GM12892 (cell line): ENCODE measurements around the gene SNRPD3.

Source experiments
- POLR2A ChIP-seq: IDR thresholded peaks from 2 replicates; pipeline ENCODE4 v1.6.1; 2011; ENCODE audit warnings: low read depth, low read length, control low read depth
- POLR2AphosphoS5 ChIP-seq: IDR thresholded peaks from 2 replicates; pipeline ENCODE4 v1.6.1; 2011; ENCODE audit warnings: low read depth, low read length, control low read depth
- TAF1 ChIP-seq: IDR thresholded peaks from 2 replicates; pipeline ENCODE4 v1.6.1; 2011; ENCODE audit warnings: low read depth, mild to moderate bottlenecking, control low read depth, low read length, borderline replicate concordance

DNA sequence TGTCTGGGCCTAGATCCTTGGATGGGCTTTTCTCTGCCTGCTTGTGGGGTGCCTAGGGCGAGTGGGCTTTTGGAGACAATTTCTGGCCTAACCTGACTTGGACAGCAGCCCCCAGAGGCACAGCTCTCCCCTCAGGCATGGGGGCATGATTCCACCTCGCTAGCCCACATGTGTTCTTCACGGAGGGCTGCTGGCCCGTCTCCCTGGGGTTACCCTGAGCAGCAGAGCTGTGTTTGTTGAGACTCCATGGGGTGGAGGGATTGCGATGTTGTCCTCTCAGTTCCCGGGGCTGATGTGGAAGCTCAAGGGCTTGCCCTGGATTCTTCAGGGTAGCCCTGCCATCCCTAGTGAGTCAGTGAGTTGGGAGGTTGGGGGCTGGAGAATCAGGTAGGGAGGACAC lies 39.4 kb downstream of the SNRPD3 start:
- TF ChIP-seq POLR2AphosphoS5 (no peak), POLR2A (no peak), TAF1 (no peak)
